HEK293T (cell line): ENCODE results near the gene TBX2.

ENCODE experiments used
- CTCF ChIA-PET: fragments of 350-600 bp; formaldehyde crosslinking; extraction: SDS; loops from one replicate; lab custom pipeline; 2021; ENCODE audit warnings: antibody characterized with exemption, inconsistent platforms; lab: Yijun Ruan, JAX
- POLR2A ChIA-PET: fragments of 350-600 bp; formaldehyde crosslinking; extraction: SDS; loops from one replicate; lab custom pipeline; 2020; ENCODE audit warnings: antibody characterized with exemption, inconsistent platforms; lab: Yijun Ruan, JAX
- DNase-seq: peaks from one replicate; pipeline ENCODE4 v3.0.0; 2012; ENCODE audit warnings: mixed read lengths; ENCODE audit errors: extremely low spot score
- ARNT ChIP-seq: fragments of 450-650 bp; IDR thresholded peaks from 2 replicates; pipeline ENCODE4 v1.6.1; 2017; ENCODE audit warnings: mild to moderate bottlenecking
- BHLHE40 ChIP-seq: fragments of 450-650 bp; IDR thresholded peaks from 2 replicates; pipeline ENCODE4 v1.6.1; 2016; ENCODE audit warnings: mild to moderate bottlenecking, moderate library complexity, borderline replicate concordance
- CTBP1 ChIP-seq: fragments of 450-650 bp; IDR thresholded peaks from 2 replicates; pipeline ENCODE4 v1.6.1; 2016; ENCODE audit warnings: borderline replicate concordance
- ELF4 ChIP-seq: fragments of 450-650 bp; IDR thresholded peaks from 2 replicates; pipeline ENCODE4 v1.6.1; 2017; ENCODE audit warnings: antibody characterized with exemption
- FOXA1 ChIP-seq: fragments of 450-650 bp; IDR thresholded peaks from 2 replicates; pipeline ENCODE4 v1.6.1; 2016; ENCODE audit warnings: mild to moderate bottlenecking
- FOXK2 ChIP-seq: fragments of 450-650 bp; IDR thresholded peaks from 2 replicates; pipeline ENCODE4 v1.6.1; 2016; ENCODE audit warnings: mild to moderate bottlenecking
- FOXM1 ChIP-seq: fragments of 450-650 bp; IDR thresholded peaks from 2 replicates; pipeline ENCODE4 v1.6.1; 2017; ENCODE audit warnings: mild to moderate bottlenecking, borderline replicate concordance
- HDGF ChIP-seq: fragments of 450-650 bp; IDR thresholded peaks from 2 replicates; pipeline ENCODE4 v1.6.1; 2017; ENCODE audit warnings: antibody characterized with exemption, borderline replicate concordance
- L3MBTL2 ChIP-seq: fragments of 450-650 bp; conservative IDR thresholded peaks from 2 replicates; pipeline ENCODE4 v1.6.1; 2016; ENCODE audit warnings: mild to moderate bottlenecking
- LEF1 ChIP-seq: fragments of 450-650 bp; IDR thresholded peaks from 2 replicates; pipeline ENCODE4 v1.6.1; 2017; ENCODE audit warnings: mild to moderate bottlenecking, borderline replicate concordance
- NFRKB ChIP-seq: fragments of 450-650 bp; IDR thresholded peaks from 2 replicates; pipeline ENCODE4 v1.6.1; 2016; ENCODE audit warnings: mild to moderate bottlenecking, moderate library complexity
- PKNOX1 ChIP-seq: fragments of 450-650 bp; IDR thresholded peaks from 2 replicates; pipeline ENCODE4 v1.6.1; 2016
- SP1 ChIP-seq: fragments of 450-650 bp; IDR thresholded peaks from 2 replicates; pipeline ENCODE4 v1.6.1; 2017
- SUZ12 ChIP-seq: fragments of 450-650 bp; IDR thresholded peaks from 2 replicates; pipeline ENCODE4 v1.6.1; 2016; ENCODE audit warnings: mild to moderate bottlenecking
- TARDBP ChIP-seq: fragments of 450-650 bp; IDR thresholded peaks from 2 replicates; pipeline ENCODE4 v1.6.1; 2016
- ZNF384 ChIP-seq: fragments of 450-650 bp; IDR thresholded peaks from 2 replicates; pipeline ENCODE4 v1.6.1; 2016

TBX2 gene

DNA sequence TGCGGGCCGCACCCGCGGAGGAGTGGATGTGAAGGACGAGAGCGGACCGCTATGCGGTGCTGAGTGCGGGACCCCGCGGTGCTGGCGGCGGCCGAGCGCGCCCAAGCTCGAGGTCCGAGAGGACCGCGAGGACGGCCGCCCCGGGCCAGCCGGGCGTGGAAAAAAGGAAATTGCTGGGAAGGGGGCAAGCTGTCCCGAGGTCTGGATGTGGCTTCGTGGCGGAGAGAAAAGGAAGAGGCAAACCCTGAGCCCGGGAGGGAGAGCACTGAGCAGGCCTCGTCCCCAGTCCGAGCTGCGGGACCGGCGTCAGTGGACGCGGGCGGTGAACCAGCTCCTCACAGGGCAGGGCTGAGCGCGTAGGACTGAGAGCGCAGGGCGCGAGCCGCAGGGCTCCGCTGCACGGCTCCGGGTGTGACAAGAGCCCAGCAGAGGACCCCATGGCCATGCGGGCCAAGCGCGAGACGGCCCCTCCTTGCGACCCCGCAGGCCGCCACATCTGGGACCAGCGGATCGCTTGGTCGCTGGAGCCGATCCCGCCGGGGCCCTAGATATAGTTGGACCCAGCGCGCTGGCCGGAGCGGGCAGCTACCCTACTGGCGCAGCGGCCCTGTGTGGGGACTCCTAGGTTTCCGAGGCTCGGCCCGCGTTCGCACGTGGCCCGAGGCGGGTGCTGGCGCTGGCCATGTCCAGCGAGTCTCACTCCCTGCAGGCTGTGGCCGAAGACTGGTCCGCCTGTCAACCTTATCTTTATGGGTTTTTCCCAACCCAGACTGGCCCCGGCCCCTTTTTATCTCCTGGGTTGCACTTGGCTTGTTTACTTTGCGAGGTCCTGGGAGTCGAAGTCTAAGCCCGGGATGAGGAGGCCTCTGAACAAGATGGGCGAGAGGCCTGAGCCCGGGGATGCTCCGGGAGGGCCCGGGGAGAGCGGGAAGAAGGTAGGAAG, 55.0 kb downstream of the TBX2 start:
- TF ChIP-seq NFRKB = no peak
- TF ChIP-seq PKNOX1 = no peak
- no peak for TF ChIP-seq FOXK2
- no peak for TF ChIP-seq CTBP1
- no peak for TF ChIP-seq L3MBTL2
- TF ChIP-seq SP1 = no peak
- TF ChIP-seq ELF4 = no peak
- no peak for TF ChIP-seq BHLHE40
- TF ChIP-seq HDGF = no peak
- no peak for TF ChIP-seq LEF1
- TF ChIP-seq ARNT = no peak
- no peak for TF ChIP-seq SUZ12
- TF ChIP-seq FOXM1 = no peak
- TF ChIP-seq TARDBP = no peak
- no peak for TF ChIP-seq FOXA1
- no peak for TF ChIP-seq ZNF384
- DNase-seq = no peak
- CTCF ChIA-PET = no interaction called here
- POLR2A ChIA-PET = no interaction called here

GRCh38 chr17:61455324-61456060, 55.8 kb downstream of the TBX2 start:
- TF ChIP-seq L3MBTL2 (no peak), SUZ12 (no peak), SP1 (no peak), FOXK2 (no peak), ZNF384 (no peak), FOXM1 (no peak), NFRKB (no peak), ARNT (no peak), FOXA1 (no peak), BHLHE40 (no peak), LEF1 (no peak), TARDBP (no peak), HDGF (no peak), CTBP1 (no peak), ELF4 (no peak), PKNOX1 (no peak)
- no peak for DNase-seq
- ChIA-PET POLR2A (no interaction called here), CTCF (no interaction called here)

DNA sequence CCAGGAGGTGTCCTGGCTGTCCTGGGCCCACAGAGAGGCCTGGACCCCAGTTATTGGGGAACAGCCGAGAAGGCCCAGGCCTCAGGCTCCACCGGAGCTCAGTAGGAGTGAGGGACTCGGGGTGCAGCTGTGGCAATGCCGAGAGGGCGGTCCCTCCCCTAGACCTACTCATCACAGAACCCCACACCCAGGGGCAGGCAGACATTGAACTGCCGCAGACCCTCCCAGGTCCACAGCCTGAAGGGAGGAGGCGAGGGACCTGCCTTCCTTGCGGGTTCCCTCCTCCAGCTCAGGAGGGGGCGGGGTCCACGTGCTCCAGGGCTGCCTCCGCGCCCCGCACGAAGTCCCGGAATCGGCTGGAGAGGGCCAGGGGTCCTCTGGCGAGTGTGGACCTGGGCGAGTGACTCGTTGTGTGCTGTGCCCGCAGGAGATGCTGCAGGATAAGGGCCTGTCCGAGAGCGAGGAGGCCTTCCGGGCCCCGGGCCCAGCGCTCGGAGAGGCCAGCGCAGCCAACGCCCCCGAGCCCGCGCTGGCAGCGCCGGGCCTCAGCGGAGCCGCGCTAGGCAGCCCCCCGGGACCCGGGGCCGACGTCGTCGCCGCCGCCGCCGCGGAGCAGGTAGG, 56.5 kb downstream of the TBX2 start:
- POLR2A ChIA-PET = no interaction called here

GRCh38 chr17:61456688-61457225, 57.1 kb downstream of the TBX2 start:
- CTCF ChIA-PET = no interaction called here

More for the DNA sequence above, 56.5 kb downstream of the TBX2 start:
- TF ChIP-seq CTBP1 (no peak), NFRKB (no peak), FOXK2 (no peak), PKNOX1 (no peak), SP1 (no peak), ARNT (no peak), ELF4 (no peak)
- CTCF ChIA-PET = no interaction called here
- no peak for DNase-seq

More at GRCh38 chr17:61456688-61457225, 57.1 kb downstream of the TBX2 start:
- POLR2A ChIA-PET = no interaction called here
- TF ChIP-seq BHLHE40 (no peak), ZNF384 (no peak), HDGF (no peak), FOXA1 (no peak), NFRKB (no peak), PKNOX1 (no peak), TARDBP (no peak), FOXK2 (no peak), ARNT (no peak), L3MBTL2 (no peak), SP1 (no peak), CTBP1 (no peak), LEF1 (no peak), ELF4 (no peak), FOXM1 (no peak), SUZ12 (no peak)
- DNase-seq = no peak
